Fibroblast of the conjunctiva (primary cell): Measurements from ENCODE around the gene CPTP.
"Not testable (repeated sequence)": the region's sequence is repeated elsewhere in the genome, so short reads cannot be mapped to it uniquely, and the experiment has no call there.

ENCODE experiments used
- DNase-seq: peaks from one replicate; pipeline ENCODE4 v3.0.0-alpha.2; 2010; ENCODE audit warnings: low read depth

Gene CPTP

GRCh38 chr1:1306661-1307260 is 17.8 kb upstream of the CPTP start:
- DNase-seq: no peak

DNA sequence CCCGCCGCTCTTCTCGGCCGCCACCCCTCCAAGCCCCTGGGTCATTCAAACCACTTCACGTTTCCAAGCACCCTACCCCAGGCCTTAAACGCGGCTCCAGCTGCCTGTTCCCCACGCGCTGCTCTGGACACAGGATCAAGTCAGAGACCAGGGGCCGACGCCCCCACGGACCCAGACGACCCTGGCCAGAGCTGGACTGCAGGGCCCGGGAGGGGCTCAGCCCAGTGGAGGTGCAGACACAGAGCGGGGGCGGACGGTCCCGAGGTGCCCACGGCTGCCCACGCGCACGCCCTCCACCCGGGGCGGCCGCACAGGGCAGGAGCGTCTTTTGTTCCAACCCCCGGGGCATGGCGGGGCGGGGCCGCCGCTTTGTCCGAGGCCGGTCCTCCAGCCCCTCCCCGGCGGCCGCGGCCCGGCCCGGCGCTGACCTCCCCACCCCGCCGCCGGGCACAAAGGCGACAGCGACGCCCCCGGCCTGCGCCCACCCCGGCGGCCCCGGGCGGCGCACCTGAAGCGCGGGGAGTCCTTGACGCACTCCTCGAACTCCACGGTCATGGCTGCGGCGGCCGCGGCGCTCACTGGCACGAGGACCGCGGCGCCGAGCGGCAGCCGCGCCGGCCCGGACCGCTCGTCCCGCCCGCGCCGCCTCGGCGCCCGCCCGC is 17.2 kb upstream of the CPTP start:
- DNase-seq: no peak

- peak; percentile 89 for DNase-seq
These were observed 16.5 kb upstream of the CPTP start, which contains the start of the genes ACAP3 and PUSL1 for GRCh38 chr1:1307923-1308755. Gene ACAP3 (minus strand): TSS chr1:1307930. CDS start chr1:1307815, 115 bp downstream. Gene PUSL1 (plus strand): TSS chr1:1308597. CDS start chr1:1308644, 47 bp downstream.

DNA sequence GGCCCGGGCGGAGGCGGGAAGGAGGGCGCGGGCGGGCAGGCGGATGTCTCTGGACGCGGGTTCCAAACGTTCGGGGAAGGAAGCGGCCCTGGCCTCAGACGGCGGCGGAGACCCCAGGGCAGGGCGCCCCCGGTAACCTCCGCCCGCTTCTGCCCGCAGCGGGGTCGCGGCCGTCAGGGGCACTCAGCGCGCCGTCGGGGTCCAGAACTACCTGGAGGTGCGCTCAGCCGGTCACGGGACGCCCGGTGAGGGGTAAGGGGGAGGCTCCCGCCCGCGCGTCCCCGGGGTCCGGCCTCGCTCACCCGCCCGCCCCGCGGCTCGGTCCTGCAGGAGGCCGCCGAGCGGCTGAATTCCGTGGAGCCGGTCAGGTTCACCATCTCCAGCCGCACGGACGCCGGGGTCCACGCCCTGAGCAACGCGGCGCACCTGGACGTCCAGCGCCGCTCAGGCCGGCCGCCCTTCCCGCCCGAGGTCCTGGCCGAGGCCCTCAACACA is 15.8 kb upstream of the CPTP start:
- DNase-seq: no peak

DNA sequence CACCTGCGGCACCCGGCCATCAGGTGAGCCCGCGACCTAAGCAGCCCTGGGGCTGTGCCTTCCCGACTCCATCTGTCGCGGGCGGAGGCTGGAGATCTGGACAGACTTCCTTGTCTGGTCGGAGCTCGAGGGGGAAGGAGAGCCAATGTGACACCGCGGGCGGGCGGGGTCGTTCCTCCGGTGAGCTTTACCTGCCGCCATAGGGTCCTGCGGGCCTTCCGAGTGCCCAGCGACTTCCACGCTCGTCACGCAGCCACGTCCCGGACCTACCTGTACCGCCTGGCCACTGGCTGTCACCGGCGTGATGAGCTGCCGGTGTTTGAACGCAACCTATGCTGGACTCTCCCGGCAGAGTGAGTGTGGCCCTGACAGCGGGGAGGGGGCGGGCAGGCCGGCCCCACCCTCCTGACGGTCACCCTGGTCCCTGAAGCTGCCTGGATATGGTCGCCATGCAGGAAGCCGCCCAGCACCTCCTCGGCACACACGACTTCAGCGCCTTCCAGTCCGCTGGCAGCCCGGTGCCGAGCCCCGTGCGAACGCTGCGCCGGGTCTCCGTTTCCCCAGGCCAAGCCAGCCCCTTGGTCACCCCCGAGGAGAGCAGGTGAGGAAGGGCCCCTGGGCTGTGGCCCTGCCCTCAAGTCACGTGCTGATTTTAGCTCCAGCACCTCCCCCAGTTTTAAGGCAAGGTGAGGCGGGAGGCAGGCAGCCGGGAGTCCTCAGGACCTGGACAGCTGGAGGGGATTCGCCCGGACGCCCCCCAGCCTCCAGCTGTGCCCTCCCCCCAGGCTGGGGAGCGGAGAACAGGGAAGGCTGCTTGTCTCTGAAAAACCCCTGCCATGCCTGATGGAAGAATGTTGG is 15.1 kb upstream of the CPTP start:
- no peak for DNase-seq

DNA sequence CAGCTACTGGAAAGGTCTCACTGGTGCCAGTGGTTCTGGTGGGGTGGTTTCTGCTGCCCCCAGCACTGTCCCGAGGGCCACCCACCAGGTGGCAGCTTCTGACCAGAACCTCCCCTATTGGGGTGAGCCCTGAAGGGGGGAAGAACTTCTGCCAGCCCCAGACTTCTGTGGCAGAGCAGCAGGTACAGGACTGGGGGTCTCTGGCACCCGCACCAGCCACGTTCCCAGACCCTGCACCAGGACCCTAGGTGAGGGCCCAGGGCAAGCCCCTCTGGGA is 14.6 kb upstream of the CPTP start:
- DNase-seq: no peak

DNA sequence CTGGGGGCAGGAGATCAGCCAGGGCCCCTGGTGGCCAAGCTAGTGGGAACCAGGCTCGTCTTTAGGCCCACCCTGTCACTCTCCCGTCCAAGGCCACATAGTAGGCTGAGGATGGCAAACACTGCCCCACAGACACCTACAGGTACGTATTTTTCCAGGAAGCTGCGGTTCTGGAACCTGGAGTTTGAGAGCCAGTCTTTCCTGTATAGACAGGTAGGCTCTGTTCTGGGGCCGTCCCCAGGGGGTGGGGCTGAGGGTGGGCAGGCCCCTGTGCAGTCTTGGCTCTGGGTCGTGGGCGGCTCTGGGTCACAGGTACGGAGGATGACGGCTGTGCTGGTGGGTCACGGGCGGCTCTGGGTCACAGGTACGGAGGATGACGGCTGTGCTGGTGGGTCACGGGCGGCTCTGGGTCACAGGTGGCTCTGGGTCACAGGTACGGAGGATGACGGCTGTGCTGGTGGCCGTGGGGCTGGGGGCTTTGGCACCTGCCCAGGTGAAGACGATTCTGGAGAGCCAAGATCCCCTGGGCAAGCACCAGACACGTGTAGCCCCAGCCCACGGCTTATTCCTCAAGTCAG is 14.0 kb upstream of the CPTP start:
- no peak for DNase-seq

DNA sequence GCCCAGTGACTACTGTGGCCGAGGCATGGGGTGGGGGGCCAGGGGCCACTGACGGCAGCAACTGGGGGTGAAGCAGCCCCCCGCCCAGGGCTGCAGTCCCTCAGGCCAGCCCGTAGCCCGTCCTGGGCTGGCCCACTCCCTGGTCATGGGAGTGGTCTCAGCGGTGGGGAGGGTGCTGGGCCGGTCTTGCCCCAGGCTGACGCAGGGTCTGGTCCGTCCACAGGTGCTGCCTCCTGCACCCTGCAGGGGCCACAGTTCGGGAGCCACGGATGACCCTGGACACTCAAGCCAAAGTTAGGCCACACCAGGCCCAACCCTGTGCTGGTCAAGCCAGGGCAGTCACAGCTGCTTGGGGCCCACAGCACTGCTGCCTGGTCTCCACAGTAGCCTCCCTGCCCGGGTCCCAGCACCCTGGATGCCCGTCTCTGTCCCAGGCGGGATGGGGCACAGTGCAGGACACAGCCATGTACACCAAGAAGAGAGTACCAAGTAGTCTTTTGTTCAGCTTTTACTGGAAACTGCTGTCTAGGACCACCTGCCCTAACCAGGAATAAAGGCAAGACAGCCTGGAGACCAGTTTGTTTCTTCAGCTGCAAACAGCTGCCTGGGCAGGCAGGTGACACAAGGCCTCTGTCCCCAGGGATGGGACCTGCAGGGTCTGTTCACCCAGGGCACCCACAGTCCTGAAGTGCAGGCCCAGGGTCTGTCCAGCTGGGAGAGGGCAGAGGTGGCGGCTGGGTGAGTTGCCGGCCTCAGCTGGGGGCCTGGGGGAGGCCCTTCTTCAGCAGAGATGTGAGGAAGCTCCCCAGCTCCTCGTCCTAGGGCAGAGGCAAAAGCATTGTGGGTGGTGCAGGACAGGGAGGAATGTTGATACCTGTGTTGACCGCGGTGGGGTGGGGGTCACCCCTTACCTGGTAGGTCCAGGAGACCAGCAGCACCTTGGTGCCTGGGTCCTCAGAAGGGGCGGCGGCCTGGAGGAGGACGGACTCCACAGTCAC is 13.2 kb upstream of the CPTP start:
- no peak for DNase-seq

DNA sequence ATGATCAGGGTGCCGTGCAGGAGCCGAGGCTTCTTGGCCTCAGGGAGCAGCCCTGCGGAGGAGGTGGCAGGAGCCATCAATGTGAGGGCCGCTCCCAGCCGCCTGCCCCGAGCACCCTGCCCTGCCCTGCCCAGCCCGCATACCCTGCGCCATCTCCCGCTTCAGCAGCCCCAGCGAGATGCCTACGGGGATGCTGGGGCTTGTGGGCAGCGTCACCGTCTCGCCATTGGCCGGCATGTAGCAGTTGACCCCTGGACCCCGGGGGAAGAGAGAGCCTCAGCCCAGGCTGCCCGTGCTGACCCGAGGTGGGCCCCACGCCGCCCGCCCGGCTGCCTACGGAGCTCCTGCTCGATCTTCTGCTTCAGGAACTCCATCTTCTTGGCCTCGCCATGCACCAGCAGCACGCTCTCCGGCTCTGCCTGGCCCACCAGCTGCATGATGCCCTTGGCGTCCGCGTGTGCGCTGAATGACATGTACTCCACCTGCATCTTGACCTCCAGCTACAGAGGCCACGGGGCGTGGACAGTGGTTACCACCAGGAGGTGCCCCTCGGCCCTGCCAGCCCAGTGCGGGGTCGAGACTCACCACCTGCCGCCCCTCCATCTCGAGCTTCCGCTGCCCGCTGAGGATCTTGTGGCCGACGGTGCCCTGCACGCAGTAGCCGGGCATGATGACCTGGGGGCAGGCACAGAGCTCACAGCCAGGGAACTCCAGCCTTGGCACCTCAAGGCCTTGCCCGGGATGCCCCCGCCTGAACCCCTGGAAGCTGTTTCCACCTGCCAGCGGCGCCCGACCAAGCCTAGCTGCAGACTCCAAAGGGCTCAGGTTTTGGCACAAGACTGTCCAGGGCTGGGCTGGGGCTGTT is 11.9 kb upstream of the CPTP start:
- DNase-seq: no peak

- DNase-seq: no peak
These were observed 10.9 kb upstream of the CPTP start for GRCh38 chr1:1313500-1314236.

GRCh38 chr1:1314237-1314586 is 10.4 kb upstream of the CPTP start:
- no peak for DNase-seq

GRCh38 chr1:1314678-1315335 is 9.8 kb upstream of the CPTP start:
- no peak for DNase-seq

DNA sequence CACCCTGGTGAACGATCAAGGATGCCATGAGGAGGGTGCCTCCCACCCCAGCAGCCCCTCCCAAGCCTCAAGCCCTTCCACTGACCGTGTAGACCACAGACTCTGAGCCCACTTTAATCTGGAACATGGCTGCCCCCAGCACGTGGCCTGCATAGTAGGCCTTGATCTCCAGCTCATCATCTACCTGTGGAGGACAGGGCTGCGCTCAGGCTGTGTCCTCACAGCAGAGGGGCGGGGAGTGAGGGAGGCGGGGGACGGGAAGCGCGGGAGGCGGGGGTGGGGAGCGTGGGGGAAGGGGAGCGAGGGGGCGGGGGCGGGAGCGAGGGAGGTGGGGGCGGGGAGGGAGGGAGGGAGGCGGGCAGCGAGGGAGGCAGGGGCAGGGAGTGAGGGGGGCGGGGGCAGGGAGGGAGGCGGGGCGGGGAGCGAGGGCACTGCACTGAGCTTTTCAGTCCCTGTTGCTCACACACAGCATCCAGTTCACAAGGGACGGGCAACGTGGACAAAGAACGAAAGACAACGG is 9.1 kb upstream of the CPTP start:
- no peak for DNase-seq

DNA sequence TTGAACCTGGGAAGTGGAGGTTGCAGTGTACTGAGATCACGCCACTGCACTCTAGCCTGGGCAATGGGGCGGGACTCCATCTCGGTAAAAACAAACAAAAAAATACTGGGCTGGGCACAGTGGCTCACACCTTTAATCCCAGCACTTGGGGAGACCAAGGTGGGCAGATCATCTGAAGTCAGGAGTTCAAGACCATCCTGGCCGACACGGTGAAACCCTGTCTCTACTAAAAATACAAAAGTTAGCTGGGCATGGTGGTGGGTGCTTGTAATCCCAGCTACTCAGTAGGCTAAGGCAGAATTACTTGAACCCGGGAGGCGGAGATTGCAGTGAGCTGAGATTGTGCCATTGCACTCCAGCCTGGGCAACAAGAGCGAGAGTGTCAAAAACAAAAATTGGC is 8.4 kb upstream of the CPTP start:
- DNase-seq: not testable (repeated sequence)

DNA sequence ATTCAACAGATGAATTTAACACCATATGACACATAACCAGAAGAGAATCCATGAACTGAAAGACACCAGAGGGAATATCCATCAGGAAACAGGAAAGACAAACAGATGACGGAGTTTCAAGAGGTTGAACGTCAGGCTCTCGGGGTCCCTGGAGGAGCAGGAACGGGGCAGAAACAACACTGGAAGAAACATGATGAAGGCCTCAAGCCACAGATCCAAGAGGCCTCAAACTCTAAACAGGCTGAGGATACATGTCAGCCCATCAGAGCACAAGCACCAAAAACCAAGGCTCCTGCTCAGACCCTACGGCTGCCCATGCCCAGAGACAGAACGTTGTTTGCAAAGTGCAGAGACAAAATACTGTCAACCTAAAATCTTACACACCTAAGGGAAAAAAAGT is 7.2 kb upstream of the CPTP start:
- DNase-seq: no peak

DNA sequence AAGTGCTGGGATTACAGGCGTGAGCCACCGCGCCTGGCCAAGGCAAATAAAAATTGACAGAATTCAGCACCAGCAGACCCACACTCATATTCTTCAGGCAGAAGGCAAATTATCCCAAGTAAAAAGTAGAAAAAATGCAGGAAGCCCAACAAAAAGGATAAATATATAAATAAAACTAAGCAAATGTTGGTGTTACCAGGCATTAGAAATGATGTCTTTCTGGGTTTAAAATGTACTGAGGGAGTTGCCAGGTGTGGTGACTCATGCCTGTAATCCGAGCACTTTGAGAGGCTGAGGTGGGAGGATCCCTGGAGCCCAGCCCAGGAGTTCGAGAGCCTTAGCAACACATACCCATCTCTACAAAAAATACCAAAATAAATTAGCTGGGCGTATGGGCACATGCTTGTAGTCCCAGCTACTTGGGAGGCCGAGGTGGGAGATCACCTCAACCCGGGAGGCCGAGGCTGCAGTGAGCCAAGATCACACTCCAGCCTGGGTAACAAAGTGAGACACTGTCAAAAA is 6.4 kb upstream of the CPTP start:
- peak; percentile 97 for DNase-seq

- DNase-seq: no peak
These were observed 5.6 kb upstream of the CPTP start for GRCh38 chr1:1318777-1319645.
